ENCODE results near the gene NTRK2. TPM values are rescaled to one million over a fixed set of nuclear protein-coding genes. Genes with fewer than 3 reads are reported as not detected.
A peak's percentile ranks its signal among the peaks of the same experiment; 100 is the strongest.
"Not testable (repeated sequence)": the region's sequence is repeated elsewhere in the genome, so short reads cannot be mapped to it uniquely, and the experiment has no call there.

Gene NTRK2
- polyA plus RNA-seq, 6 donors from 2014 or later, result not detected

- H3K4me1 Mint-ChIP-seq, result no peaks in the 10 kb centered on the region
- no peak overlapping the region for H3K27ac Mint-ChIP-seq
- no peak overlapping the region for H3K4me3 Mint-ChIP-seq
- H3K9me3 Mint-ChIP-seq, result peaks cover 0 to 2% (median 0%) of the 10 kb centered on the region in 7 donors
- H3K27me3 Mint-ChIP-seq, result peaks cover 0 to 12% (median 0%) of the 10 kb centered on the region in 3 donors
- H3K36me3 Mint-ChIP-seq, result no peaks in the 10 kb centered on the region
- ATAC-seq (ENCODE audit: low read depth in 2 of 2) (no peak), DNase-seq (no peak)
These were observed 228.0 kb downstream of the NTRK2 start for GRCh38 chr9:84897362-84898094.

GRCh38 chr9:84898188-84898587, 228.7 kb downstream of the NTRK2 start:
- Mint-ChIP-seq H3K9me3 (peaks cover 0 to 2% (median 0%) of the 10 kb centered on the region in 7 donors), H3K36me3 (no peaks in the 10 kb centered on the region), H3K27ac (no peak overlapping the region), H3K4me1 (no peaks in the 10 kb centered on the region), H3K4me3 (no peak overlapping the region), H3K27me3 (peaks cover 0 to 14% (median 0%) of the 10 kb centered on the region in 3 donors)
- DNase-seq (no peak), ATAC-seq (ENCODE audit: low read depth in 2 of 2) (no peak)

GRCh38 chr9:84898618-84899017, 229.1 kb downstream of the NTRK2 start:
- H3K27me3 Mint-ChIP-seq, result peaks cover 0 to 16% (median 0%) of the 10 kb centered on the region in 3 donors
- H3K36me3 Mint-ChIP-seq; H3K4me3 Mint-ChIP-seq; H3K9me3 Mint-ChIP-seq; H3K4me1 Mint-ChIP-seq; ATAC-seq (ENCODE audit: low read depth in 2 of 2); DNase-seq: not testable (repeated sequence)
- H3K27ac Mint-ChIP-seq, result peak overlapping the region in 1 of 6 donors; percentile 45

DNA sequence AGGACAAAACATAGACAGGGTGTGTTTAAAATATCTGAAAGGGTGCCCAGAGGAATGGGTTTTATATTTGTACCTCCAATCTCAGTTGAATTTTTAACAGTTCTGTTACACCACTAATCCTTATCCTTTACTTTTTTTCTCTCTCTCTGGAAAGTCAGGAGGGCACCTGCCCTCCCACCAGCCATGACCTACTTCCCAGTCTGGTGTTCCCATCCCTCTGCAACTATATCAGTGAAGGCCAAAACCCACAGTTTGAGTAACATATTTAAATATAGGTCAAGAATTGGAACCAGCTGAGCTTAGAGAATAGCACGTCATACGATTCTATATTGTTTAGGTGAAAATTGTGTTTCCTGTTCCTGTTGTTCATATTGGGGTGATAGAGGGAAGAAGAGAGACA, 229.8 kb downstream of the NTRK2 start:
- ATAC-seq (ENCODE audit: low read depth in 2 of 2), result no peak
- H3K4me3 Mint-ChIP-seq, result no peak overlapping the region
- peaks cover 0 to 2% (median 0%) of the 10 kb centered on the region in 7 donors for H3K9me3 Mint-ChIP-seq
- H3K27ac Mint-ChIP-seq, result no peak overlapping the region
- no peaks in the 10 kb centered on the region for H3K36me3 Mint-ChIP-seq
- DNase-seq, result no peak
- H3K4me1 Mint-ChIP-seq, result no peaks in the 10 kb centered on the region
- peaks cover 0 to 16% (median 0%) of the 10 kb centered on the region in 3 donors for H3K27me3 Mint-ChIP-seq

- no peak overlapping the region for H3K4me3 Mint-ChIP-seq
- peaks cover 0 to 2% (median 0%) of the 10 kb centered on the region in 7 donors for H3K9me3 Mint-ChIP-seq
- peaks cover 0 to 20% (median 0%) of the 10 kb centered on the region in 3 donors for H3K27me3 Mint-ChIP-seq
- ATAC-seq (ENCODE audit: low read depth in 2 of 2), result no peak
- H3K36me3 Mint-ChIP-seq, result no peaks in the 10 kb centered on the region
- no peak overlapping the region for H3K27ac Mint-ChIP-seq
- no peak for DNase-seq
- H3K4me1 Mint-ChIP-seq, result no peaks in the 10 kb centered on the region
These were observed 230.9 kb downstream of the NTRK2 start for GRCh38 chr9:84900421-84900820.

- H3K27me3 Mint-ChIP-seq, result peaks cover 0 to 15% (median 0%) of the 10 kb centered on the region in 3 donors
- H3K9me3 Mint-ChIP-seq, result peaks cover 0 to 5% (median 0%) of the 10 kb centered on the region in 7 donors
- no peaks in the 10 kb centered on the region for H3K4me1 Mint-ChIP-seq
- DNase-seq (no peak), ATAC-seq (ENCODE audit: low read depth in 2 of 2) (no peak)
- H3K27ac Mint-ChIP-seq, result no peak overlapping the region
- no peaks in the 10 kb centered on the region for H3K36me3 Mint-ChIP-seq
- H3K4me3 Mint-ChIP-seq, result no peak overlapping the region
These were observed 234.4 kb downstream of the NTRK2 start for GRCh38 chr9:84903963-84904362.

- H3K4me3 Mint-ChIP-seq, result no peak overlapping the region
- H3K4me1 Mint-ChIP-seq, result no peaks in the 10 kb centered on the region
- H3K27me3 Mint-ChIP-seq, result peaks cover 0 to 10% (median 10%) of the 10 kb centered on the region in 3 donors
- no peaks in the 10 kb centered on the region for H3K36me3 Mint-ChIP-seq
- DNase-seq, result no peak
- no peak overlapping the region for H3K27ac Mint-ChIP-seq
- no peak for ATAC-seq (ENCODE audit: low read depth in 2 of 2)
- peaks cover 0 to 4% (median 2%) of the 10 kb centered on the region in 7 donors for H3K9me3 Mint-ChIP-seq
These were observed 247.2 kb downstream of the NTRK2 start for GRCh38 chr9:84916769-84917168.

GRCh38 chr9:84917366-84918070, 248.0 kb downstream of the NTRK2 start:
- Mint-ChIP-seq H3K4me3 (no peak overlapping the region), H3K4me1 (no peaks in the 10 kb centered on the region), H3K9me3 (peaks cover 0 to 4% (median 1%) of the 10 kb centered on the region in 7 donors), H3K27me3 (peaks cover 0 to 10% (median 10%) of the 10 kb centered on the region in 3 donors), H3K36me3 (no peaks in the 10 kb centered on the region), H3K27ac (no peak overlapping the region)
- DNase-seq (no peak), ATAC-seq (ENCODE audit: low read depth in 2 of 2) (no peak)

- DNase-seq (no peak), ATAC-seq (ENCODE audit: low read depth in 2 of 2) (no peak)
- peaks cover 0 to 10% (median 10%) of the 10 kb centered on the region in 3 donors for H3K27me3 Mint-ChIP-seq
- H3K27ac Mint-ChIP-seq, result no peak overlapping the region
- H3K9me3 Mint-ChIP-seq, result peaks cover 0 to 4% (median 1%) of the 10 kb centered on the region in 7 donors
- peaks cover 0 to 2% (median 0%) of the 10 kb centered on the region in 3 donors for H3K4me1 Mint-ChIP-seq
- H3K4me3 Mint-ChIP-seq, result no peak overlapping the region
- no peaks in the 10 kb centered on the region for H3K36me3 Mint-ChIP-seq
These were observed 249.9 kb downstream of the NTRK2 start for GRCh38 chr9:84919440-84919839.

DNA sequence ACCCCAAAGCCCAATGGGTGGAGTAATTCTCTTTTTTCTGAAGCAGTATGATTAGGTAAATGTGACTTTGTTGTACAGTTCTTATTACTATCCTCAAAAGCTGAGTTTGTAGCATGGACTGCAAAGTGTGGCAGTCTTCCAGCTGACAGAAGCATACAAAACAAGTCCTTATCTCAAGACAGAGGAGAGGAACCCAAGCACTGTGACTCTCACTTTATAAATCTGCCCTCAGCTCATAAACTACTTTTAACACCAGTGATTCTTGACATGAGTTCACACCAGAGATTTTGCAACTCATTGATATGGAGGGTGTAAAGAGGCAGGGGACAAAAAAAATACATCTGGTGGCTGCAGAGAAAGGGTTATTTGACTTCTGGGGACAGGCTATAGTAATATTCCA, 251.6 kb downstream of the NTRK2 start:
- Mint-ChIP-seq H3K4me3 (no peak overlapping the region), H3K9me3 (peaks cover 0 to 8% (median 0%) of the 10 kb centered on the region in 7 donors), H3K27ac (no peak overlapping the region), H3K27me3 (peaks cover 0 to 17% (median 5%) of the 10 kb centered on the region in 3 donors), H3K4me1 (peaks cover 0 to 2% (median 0%) of the 10 kb centered on the region in 3 donors), H3K36me3 (no peaks in the 10 kb centered on the region)
- DNase-seq (no peak), ATAC-seq (ENCODE audit: low read depth in 2 of 2) (no peak)

DNA sequence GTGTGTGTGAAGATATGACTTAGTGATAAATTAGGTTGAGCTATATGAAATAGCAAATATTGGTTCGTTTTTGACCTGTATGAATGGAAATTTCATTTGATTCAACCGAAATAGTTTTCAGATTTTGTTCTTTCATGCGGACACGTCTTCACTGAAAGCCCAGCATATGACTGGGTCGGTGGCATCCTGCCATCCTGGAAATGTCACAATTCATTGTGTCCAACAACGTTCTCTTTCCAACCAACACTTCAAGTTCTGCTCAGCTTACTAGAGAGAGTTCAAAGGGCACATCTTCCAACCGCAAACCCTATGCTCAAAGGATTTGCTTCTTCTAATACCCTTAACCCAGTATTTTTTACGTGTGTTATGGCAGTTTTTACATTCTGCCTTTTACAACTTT, 252.5 kb downstream of the NTRK2 start:
- peaks cover 0 to 2% (median 0%) of the 10 kb centered on the region in 3 donors for H3K4me1 Mint-ChIP-seq
- DNase-seq (no peak), ATAC-seq (ENCODE audit: low read depth in 2 of 2) (no peak)
- H3K27ac Mint-ChIP-seq, result no peak overlapping the region
- H3K27me3 Mint-ChIP-seq, result peaks cover 0 to 17% (median 4%) of the 10 kb centered on the region in 3 donors
- no peaks in the 10 kb centered on the region for H3K36me3 Mint-ChIP-seq
- H3K4me3 Mint-ChIP-seq, result no peak overlapping the region
- peaks cover 0 to 8% (median 0%) of the 10 kb centered on the region in 7 donors for H3K9me3 Mint-ChIP-seq

- no peak overlapping the region for H3K27ac Mint-ChIP-seq
- peaks cover 0 to 17% (median 4%) of the 10 kb centered on the region in 3 donors for H3K27me3 Mint-ChIP-seq
- H3K36me3 Mint-ChIP-seq, result no peaks in the 10 kb centered on the region
- peaks cover 0 to 2% (median 0%) of the 10 kb centered on the region in 3 donors for H3K4me1 Mint-ChIP-seq
- peaks cover 0 to 8% (median 0%) of the 10 kb centered on the region in 7 donors for H3K9me3 Mint-ChIP-seq
- DNase-seq, result no peak
- H3K4me3 Mint-ChIP-seq, result no peak overlapping the region
- ATAC-seq (ENCODE audit: low read depth in 2 of 2), result no peak
These were observed 254.7 kb downstream of the NTRK2 start for GRCh38 chr9:84924266-84924665.

GRCh38 chr9:84925225-84925872, 255.8 kb downstream of the NTRK2 start:
- ATAC-seq (ENCODE audit: low read depth in 2 of 2) (no peak), DNase-seq (no peak)
- no peak overlapping the region for H3K4me3 Mint-ChIP-seq
- H3K27ac Mint-ChIP-seq, result no peak overlapping the region
- H3K27me3 Mint-ChIP-seq, result peaks cover 5 to 10% (median 6%) of the 10 kb centered on the region in 3 donors
- H3K36me3 Mint-ChIP-seq, result no peaks in the 10 kb centered on the region
- peaks cover 0 to 2% (median 0%) of the 10 kb centered on the region in 3 donors for H3K4me1 Mint-ChIP-seq
- H3K9me3 Mint-ChIP-seq, result peaks cover 0 to 12% (median 0%) of the 10 kb centered on the region in 7 donors
